WTC11 (cell line): ENCODE measurements around the gene RAET1G. TPM values are rescaled to one million over a fixed set of nuclear protein-coding genes. Genes with fewer than 3 reads are reported as not detected.
"Not testable (repeated sequence)": the region's sequence is repeated elsewhere in the genome, so short reads cannot be mapped to it uniquely, and the experiment has no call there.

Experiments
- ATAC-seq: fragments of 200-7000 bp; cut with Tn5 transposase; 2 replicates; pipeline ENCODE4 v1.10.0; 2021; ENCODE audit warnings: mild to moderate bottlenecking, moderate library complexity
- CTCF ChIA-PET: fragments of 300-600 bp; sonication (Branson Sonifier 250); formaldehyde crosslinking; loops from one replicate; lab custom pipeline; 2021; ENCODE audit warnings: antibody characterized with exemption; lab: Charles Lee
- POLR2A ChIA-PET: fragments of 350-600 bp; sonication (Branson Sonifier 250); formaldehyde crosslinking; loops from one replicate; lab custom pipeline; 2021; ENCODE audit warnings: antibody characterized with exemption; lab: Charles Lee
- DNase-seq: peaks from one replicate; pipeline ENCODE4 v3.0.0; 2021; ENCODE audit warnings: low spot score
- H3K27ac Mint-ChIP-seq: 2 replicates; pipeline ENCODE4 v1.8.0; 2021; ENCODE audit warnings: mixed read lengths
- H3K27me3 Mint-ChIP-seq: 2 replicates; pipeline ENCODE4 v1.8.0; 2021; ENCODE audit warnings: low read depth, mild to moderate bottlenecking, moderate library complexity, mixed read lengths
- H3K36me3 Mint-ChIP-seq: 2 replicates; pipeline ENCODE4 v1.8.0; 2021; ENCODE audit warnings: mixed read lengths
- H3K4me1 Mint-ChIP-seq: 2 replicates; pipeline ENCODE4 v1.8.0; 2022; ENCODE audit warnings: mixed read lengths
- H3K4me3 Mint-ChIP-seq: 2 replicates; pipeline ENCODE4 v1.8.0; 2021; ENCODE audit warnings: mild to moderate bottlenecking, moderate library complexity, mixed read lengths
- H3K9me3 Mint-ChIP-seq: 2 replicates; pipeline ENCODE4 v1.8.0; 2021; ENCODE audit warnings: mixed read lengths
- ESRRA ChIP-seq: sonication (generic); formaldehyde crosslinking; IDR thresholded peaks from 2 replicates; pipeline ENCODE4 v1.8.1; 2022; ENCODE audit warnings: mild to moderate bottlenecking, missing genetic modification reagents, borderline replicate concordance
- HMGA2 ChIP-seq: fragments of 250-450 bp; sonication (Bioruptor Pico); IDR thresholded peaks from 2 replicates; pipeline ENCODE4 v1.4.0; 2021; ENCODE audit warnings: mild to moderate bottlenecking, moderate library complexity
- KAT7 ChIP-seq: sonication (generic); formaldehyde crosslinking; IDR thresholded peaks from 2 replicates; pipeline ENCODE4 v1.8.1; 2023; ENCODE audit warnings: missing genetic modification reagents, mild to moderate bottlenecking, borderline replicate concordance
- MXD4 ChIP-seq: fragments of 250-450 bp; sonication (Bioruptor Pico); IDR thresholded peaks from 2 replicates; pipeline ENCODE4 v1.8.0; 2021; ENCODE audit warnings: mild to moderate bottlenecking, moderate library complexity, borderline replicate concordance
- OVOL2 ChIP-seq: fragments of 250-450 bp; sonication (Bioruptor Pico); IDR thresholded peaks from 2 replicates; pipeline ENCODE4 v1.9.0; 2021; ENCODE audit warnings: mild to moderate bottlenecking, borderline replicate concordance
- SMAD4 ChIP-seq: sonication (generic); formaldehyde crosslinking; IDR thresholded peaks from 2 replicates; pipeline ENCODE4 v1.8.0; 2022; ENCODE audit warnings: mild to moderate bottlenecking, missing genetic modification reagents
- TCF7 ChIP-seq: sonication (generic); formaldehyde crosslinking; IDR thresholded peaks from 2 replicates; pipeline ENCODE4 v1.8.0; 2022; ENCODE audit warnings: mild to moderate bottlenecking, low read depth, missing genetic modification reagents, moderate library complexity
- TEAD4 ChIP-seq: sonication (generic); formaldehyde crosslinking; IDR thresholded peaks from 2 replicates; pipeline ENCODE4 v1.8.0; 2022; ENCODE audit warnings: mild to moderate bottlenecking, missing genetic modification reagents
- ZNF232 ChIP-seq: sonication (generic); formaldehyde crosslinking; IDR thresholded peaks from 2 replicates; pipeline ENCODE4 v1.8.0; 2022; ENCODE audit warnings: mild to moderate bottlenecking, missing genetic modification reagents
- ZNF317 ChIP-seq: sonication (generic); formaldehyde crosslinking; IDR thresholded peaks from 2 replicates; pipeline ENCODE4 v1.8.1; 2023; ENCODE audit warnings: low read depth, mild to moderate bottlenecking, moderate library complexity, missing genetic modification reagents, borderline replicate concordance
- total RNA-seq: library from RNA; stranded (reverse); gene quantifications from 3 replicates; pipeline ENCODE4 v1.2.3, GENCODE V29; 2021
- TF ChIP-seq, protein P1 (sequence below): fragments of 250-450 bp; sonication (Bioruptor Pico); IDR thresholded peaks from 2 replicates; pipeline ENCODE4 v1.9.0; 2021; ENCODE audit warnings: mild to moderate bottlenecking
- TF ChIP-seq, protein P2 (sequence below): sonication (generic); formaldehyde crosslinking; IDR thresholded peaks from 2 replicates; pipeline ENCODE4 v1.8.1; 2023; ENCODE audit warnings: mild to moderate bottlenecking, missing genetic modification reagents
- TF ChIP-seq, protein P3 (sequence below): fragments of 250-450 bp; sonication (Bioruptor Pico); IDR thresholded peaks from 2 replicates; pipeline ENCODE4 v2.1.2; 2022; ENCODE audit warnings: mild to moderate bottlenecking, moderate library complexity
- TF ChIP-seq, protein P4 (sequence below): fragments of 250-450 bp; sonication (Bioruptor Pico); IDR thresholded peaks from 2 replicates; pipeline ENCODE4 v1.8.0; 2021; ENCODE audit warnings: mild to moderate bottlenecking
- TF ChIP-seq, protein P5 (sequence below): fragments of 250-450 bp; sonication (Bioruptor Pico); IDR thresholded peaks from 2 replicates; pipeline ENCODE4 v1.9.0; 2021; ENCODE audit warnings: moderate library complexity, mild to moderate bottlenecking, inconsistent platforms, borderline replicate concordance

Gene RAET1G
- total RNA-seq, 1 experiment from 2014 or later = not detected

DNA sequence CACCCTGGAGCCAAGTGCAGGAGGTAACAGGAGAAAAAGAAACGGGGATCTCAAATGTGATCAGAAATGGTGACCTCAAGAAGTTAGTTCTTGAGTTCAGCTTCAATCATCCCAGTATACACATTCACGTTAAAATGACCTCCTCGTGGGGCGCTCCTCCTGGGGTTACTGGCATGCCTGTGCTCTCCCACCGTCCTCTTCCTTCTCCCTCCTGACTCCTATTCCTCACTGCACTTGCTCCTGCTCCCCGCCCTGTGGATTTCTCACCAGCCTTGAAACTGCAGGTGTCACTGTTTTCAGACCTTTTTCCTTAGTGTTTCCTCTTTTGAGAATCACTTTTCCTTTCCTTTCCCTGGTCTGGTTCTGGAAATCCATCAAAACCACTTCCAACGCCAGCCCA lies 23.7 kb upstream of the RAET1G start:
- H3K27me3 Mint-ChIP-seq = peaks cover 93% of the 10 kb centered on the region
- ATAC-seq, H3K27ac Mint-ChIP-seq, H3K4me3 Mint-ChIP-seq, H3K4me1 Mint-ChIP-seq, DNase-seq, CTCF ChIA-PET, H3K9me3 Mint-ChIP-seq, POLR2A ChIA-PET, H3K36me3 Mint-ChIP-seq: not testable (repeated sequence)

DNA sequence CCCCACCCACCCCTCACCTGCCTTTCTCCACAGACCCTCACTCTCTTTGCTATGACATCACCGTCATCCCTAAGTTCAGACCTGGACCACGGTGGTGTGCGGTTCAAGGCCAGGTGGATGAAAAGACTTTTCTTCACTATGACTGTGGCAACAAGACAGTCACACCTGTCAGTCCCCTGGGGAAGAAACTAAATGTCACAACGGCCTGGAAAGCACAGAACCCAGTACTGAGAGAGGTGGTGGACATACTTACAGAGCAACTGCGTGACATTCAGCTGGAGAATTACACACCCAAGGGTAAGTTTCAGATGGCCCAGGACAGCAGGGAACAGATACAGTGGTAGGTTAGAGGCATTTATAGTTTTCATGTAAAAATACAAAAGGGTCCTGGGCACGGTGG lies 22.4 kb upstream of the RAET1G start:
- DNase-seq, ATAC-seq, H3K27ac Mint-ChIP-seq, H3K9me3 Mint-ChIP-seq, CTCF ChIA-PET, POLR2A ChIA-PET, H3K4me1 Mint-ChIP-seq, H3K36me3 Mint-ChIP-seq, H3K4me3 Mint-ChIP-seq: not testable (repeated sequence)
- H3K27me3 Mint-ChIP-seq = peaks cover 93% of the 10 kb centered on the region

DNA sequence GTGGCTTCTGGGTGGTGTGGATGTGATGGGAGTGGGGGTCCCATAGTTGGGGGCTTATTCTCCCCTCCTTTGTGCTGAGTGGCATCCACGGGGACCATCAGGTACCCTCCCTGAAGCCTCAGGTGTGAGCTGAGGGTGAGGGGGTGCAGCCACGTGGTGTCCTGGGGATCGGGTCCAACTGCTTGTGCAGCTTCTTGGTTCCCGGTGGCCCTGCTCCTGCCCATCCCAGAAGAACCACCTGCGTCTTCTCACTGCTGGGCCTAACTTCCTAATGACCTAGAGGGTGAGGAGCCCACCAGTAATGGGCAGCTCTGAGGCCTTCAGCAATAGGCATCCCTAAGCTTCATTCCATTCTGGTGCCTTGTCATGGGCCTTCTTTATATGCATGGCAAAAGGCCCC lies 20.4 kb upstream of the RAET1G start:
- POLR2A ChIA-PET, H3K4me3 Mint-ChIP-seq, ATAC-seq, H3K9me3 Mint-ChIP-seq, CTCF ChIA-PET, H3K36me3 Mint-ChIP-seq, H3K27ac Mint-ChIP-seq, DNase-seq: not testable (repeated sequence)
- Mint-ChIP-seq H3K27me3 (peaks cover 93% of the 10 kb centered on the region), H3K4me1 (peaks cover 11% of the 10 kb centered on the region)

DNA sequence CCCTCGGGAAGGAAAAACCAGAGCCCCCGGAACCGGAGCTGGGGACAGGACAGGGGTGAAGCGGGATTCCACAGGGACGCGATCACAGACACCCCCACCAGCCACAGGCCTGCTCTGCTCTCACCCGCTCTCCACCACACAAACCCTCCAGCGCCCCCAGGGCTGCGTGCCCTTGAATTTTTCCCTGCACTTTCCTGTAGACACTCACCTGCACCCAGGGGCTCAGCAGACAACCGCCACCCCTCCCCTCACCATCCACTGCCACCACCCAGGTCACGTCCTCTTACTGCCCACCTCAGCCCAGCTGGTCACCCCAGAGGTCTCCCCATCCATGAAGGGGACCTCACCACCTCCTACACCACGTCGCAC lies 19.5 kb upstream of the RAET1G start:
- no peaks in the 10 kb centered on the region for H3K9me3 Mint-ChIP-seq
- H3K4me1 Mint-ChIP-seq = peaks cover 11% of the 10 kb centered on the region
- no peak overlapping the region for H3K27ac Mint-ChIP-seq
- TF ChIP-seq ZNF232 (CRISPR knock-in tag) (no peak), MXD4 (no peak), TCF7 (no peak), TEAD4 (CRISPR knock-in tag) (no peak), KAT7 (CRISPR knock-in tag) (no peak), ZNF317 (CRISPR knock-in tag) (no peak), SMAD4 (CRISPR knock-in tag) (no peak), OVOL2 (CRISPR knock-in tag) (no peak), ESRRA (CRISPR knock-in tag) (no peak), HMGA2 (CRISPR knock-in tag) (no peak)
- TF ChIP-seq, protein P1, sequence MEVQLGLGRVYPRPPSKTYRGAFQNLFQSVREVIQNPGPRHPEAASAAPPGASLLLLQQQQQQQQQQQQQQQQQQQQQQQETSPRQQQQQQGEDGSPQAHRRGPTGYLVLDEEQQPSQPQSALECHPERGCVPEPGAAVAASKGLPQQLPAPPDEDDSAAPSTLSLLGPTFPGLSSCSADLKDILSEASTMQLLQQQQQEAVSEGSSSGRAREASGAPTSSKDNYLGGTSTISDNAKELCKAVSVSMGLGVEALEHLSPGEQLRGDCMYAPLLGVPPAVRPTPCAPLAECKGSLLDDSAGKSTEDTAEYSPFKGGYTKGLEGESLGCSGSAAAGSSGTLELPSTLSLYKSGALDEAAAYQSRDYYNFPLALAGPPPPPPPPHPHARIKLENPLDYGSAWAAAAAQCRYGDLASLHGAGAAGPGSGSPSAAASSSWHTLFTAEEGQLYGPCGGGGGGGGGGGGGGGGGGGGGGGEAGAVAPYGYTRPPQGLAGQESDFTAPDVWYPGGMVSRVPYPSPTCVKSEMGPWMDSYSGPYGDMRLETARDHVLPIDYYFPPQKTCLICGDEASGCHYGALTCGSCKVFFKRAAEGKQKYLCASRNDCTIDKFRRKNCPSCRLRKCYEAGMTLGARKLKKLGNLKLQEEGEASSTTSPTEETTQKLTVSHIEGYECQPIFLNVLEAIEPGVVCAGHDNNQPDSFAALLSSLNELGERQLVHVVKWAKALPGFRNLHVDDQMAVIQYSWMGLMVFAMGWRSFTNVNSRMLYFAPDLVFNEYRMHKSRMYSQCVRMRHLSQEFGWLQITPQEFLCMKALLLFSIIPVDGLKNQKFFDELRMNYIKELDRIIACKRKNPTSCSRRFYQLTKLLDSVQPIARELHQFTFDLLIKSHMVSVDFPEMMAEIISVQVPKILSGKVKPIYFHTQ = no peak
- TF ChIP-seq, protein P2, sequence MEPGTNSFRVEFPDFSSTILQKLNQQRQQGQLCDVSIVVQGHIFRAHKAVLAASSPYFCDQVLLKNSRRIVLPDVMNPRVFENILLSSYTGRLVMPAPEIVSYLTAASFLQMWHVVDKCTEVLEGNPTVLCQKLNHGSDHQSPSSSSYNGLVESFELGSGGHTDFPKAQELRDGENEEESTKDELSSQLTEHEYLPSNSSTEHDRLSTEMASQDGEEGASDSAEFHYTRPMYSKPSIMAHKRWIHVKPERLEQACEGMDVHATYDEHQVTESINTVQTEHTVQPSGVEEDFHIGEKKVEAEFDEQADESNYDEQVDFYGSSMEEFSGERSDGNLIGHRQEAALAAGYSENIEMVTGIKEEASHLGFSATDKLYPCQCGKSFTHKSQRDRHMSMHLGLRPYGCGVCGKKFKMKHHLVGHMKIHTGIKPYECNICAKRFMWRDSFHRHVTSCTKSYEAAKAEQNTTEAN (CRISPR knock-in tag) = no peak
- TF ChIP-seq, protein P3, sequence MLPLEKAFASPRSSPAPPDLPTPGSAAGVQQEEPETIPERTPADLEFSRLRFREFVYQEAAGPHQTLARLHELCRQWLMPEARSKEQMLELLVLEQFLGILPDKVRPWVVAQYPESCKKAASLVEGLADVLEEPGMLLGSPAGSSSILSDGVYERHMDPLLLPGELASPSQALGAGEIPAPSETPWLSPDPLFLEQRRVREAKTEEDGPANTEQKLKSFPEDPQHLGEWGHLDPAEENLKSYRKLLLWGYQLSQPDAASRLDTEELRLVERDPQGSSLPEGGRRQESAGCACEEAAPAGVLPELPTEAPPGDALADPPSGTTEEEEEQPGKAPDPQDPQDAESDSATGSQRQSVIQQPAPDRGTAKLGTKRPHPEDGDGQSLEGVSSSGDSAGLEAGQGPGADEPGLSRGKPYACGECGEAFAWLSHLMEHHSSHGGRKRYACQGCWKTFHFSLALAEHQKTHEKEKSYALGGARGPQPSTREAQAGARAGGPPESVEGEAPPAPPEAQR (CRISPR knock-in tag) = no peak
- TF ChIP-seq, protein P4, sequence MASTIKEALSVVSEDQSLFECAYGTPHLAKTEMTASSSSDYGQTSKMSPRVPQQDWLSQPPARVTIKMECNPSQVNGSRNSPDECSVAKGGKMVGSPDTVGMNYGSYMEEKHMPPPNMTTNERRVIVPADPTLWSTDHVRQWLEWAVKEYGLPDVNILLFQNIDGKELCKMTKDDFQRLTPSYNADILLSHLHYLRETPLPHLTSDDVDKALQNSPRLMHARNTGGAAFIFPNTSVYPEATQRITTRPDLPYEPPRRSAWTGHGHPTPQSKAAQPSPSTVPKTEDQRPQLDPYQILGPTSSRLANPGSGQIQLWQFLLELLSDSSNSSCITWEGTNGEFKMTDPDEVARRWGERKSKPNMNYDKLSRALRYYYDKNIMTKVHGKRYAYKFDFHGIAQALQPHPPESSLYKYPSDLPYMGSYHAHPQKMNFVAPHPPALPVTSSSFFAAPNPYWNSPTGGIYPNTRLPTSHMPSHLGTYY = no peak
- TF ChIP-seq, protein P5, sequence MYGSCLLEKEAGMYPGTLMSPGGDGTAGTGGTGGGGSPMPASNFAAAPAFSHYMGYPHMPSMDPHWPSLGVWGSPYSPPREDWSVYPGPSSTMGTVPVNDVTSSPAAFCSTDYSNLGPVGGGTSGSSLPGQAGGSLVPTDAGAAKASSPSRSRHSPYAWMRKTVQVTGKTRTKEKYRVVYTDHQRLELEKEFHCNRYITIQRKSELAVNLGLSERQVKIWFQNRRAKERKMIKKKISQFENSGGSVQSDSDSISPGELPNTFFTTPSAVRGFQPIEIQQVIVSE (CRISPR knock-in tag) = no peak
- peak overlapping the region; percentile 86 for H3K4me3 Mint-ChIP-seq
- DNase-seq (no peak), ATAC-seq (peak; percentile 2)
- H3K36me3 Mint-ChIP-seq = 0 out of 2 replicates have a peak, but pooled peaks cover 4% of the 10 kb centered on the region
- POLR2A ChIA-PET = no interaction called here
- CTCF ChIA-PET = no interaction called here
- H3K27me3 Mint-ChIP-seq = peaks cover 93% of the 10 kb centered on the region
